ENCODE measurements around the gene TERT.
"Not testable (repeated sequence)": the region's sequence is repeated elsewhere in the genome, so short reads cannot be mapped to it uniquely, and the experiment has no call there.

Gene TERT

GRCh38 chr5:1268666-1269065, 26.2 kb downstream of the TERT start:
- TF ChIP-seq EZH2phosphoT487 (IDR thresholded peaks at IDR 0.05; ENCODE audit: low read depth) = no peak
- TF ChIP-seq, protein P1, sequence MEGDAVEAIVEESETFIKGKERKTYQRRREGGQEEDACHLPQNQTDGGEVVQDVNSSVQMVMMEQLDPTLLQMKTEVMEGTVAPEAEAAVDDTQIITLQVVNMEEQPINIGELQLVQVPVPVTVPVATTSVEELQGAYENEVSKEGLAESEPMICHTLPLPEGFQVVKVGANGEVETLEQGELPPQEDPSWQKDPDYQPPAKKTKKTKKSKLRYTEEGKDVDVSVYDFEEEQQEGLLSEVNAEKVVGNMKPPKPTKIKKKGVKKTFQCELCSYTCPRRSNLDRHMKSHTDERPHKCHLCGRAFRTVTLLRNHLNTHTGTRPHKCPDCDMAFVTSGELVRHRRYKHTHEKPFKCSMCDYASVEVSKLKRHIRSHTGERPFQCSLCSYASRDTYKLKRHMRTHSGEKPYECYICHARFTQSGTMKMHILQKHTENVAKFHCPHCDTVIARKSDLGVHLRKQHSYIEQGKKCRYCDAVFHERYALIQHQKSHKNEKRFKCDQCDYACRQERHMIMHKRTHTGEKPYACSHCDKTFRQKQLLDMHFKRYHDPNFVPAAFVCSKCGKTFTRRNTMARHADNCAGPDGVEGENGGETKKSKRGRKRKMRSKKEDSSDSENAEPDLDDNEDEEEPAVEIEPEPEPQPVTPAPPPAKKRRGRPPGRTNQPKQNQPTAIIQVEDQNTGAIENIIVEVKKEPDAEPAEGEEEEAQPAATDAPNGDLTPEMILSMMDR (IDR thresholded peaks at IDR 0.05; ENCODE audit: low read depth, low read length) = no peak
- Histone ChIP-seq H3K4me3 (ENCODE audit: low read length) (no peak overlapping the region), H3K9ac (ENCODE audit: low read length) (no peak overlapping the region), H3K4me2 (ENCODE audit: low read length) (no peak overlapping the region), H3K4me1 (ENCODE audit: low read length) (no peaks in the 10 kb centered on the region), H3K27me3 (ENCODE audit: low read depth, low read length) (no peaks in the 10 kb centered on the region), H3K36me3 (replicated peaks; ENCODE audit: low read depth, low read length) (no peaks in the 10 kb centered on the region), H3K9me3 (ENCODE audit: insufficient read depth, low read length) (no peaks in the 10 kb centered on the region), H3K27ac (ENCODE audit: low read length) (no peak overlapping the region), H4K20me1 (ENCODE audit: insufficient read depth, low read length) (no peaks in the 10 kb centered on the region), H2AFZ (ENCODE audit: low read depth, low read length) (no peak overlapping the region), H3K79me2 (ENCODE audit: low read length) (no peaks in the 10 kb centered on the region)

GRCh38 chr5:1268056-1268455, 26.8 kb downstream of the TERT start:
- H3K4me2 ChIP-seq (ENCODE audit: low read length) = no peak overlapping the region
- no peaks in the 10 kb centered on the region for H4K20me1 ChIP-seq (ENCODE audit: insufficient read depth, low read length)
- H3K4me3 ChIP-seq (ENCODE audit: low read length) = no peak overlapping the region
- no peaks in the 10 kb centered on the region for H3K9me3 ChIP-seq (ENCODE audit: insufficient read depth, low read length)
- H3K79me2 ChIP-seq (ENCODE audit: low read length) = no peaks in the 10 kb centered on the region
- H3K27ac ChIP-seq (ENCODE audit: low read length) = no peak overlapping the region
- H3K27me3 ChIP-seq (ENCODE audit: low read depth, low read length) = no peaks in the 10 kb centered on the region
- no peak overlapping the region for H2AFZ ChIP-seq (ENCODE audit: low read depth, low read length)
- no peaks in the 10 kb centered on the region for H3K36me3 ChIP-seq (replicated peaks; ENCODE audit: low read depth, low read length)
- TF ChIP-seq, protein P1 (IDR thresholded peaks at IDR 0.05; ENCODE audit: low read depth, low read length) = no peak
- TF ChIP-seq EZH2phosphoT487 (IDR thresholded peaks at IDR 0.05; ENCODE audit: low read depth) = no peak
- no peak overlapping the region for H3K9ac ChIP-seq (ENCODE audit: low read length)
- no peaks in the 10 kb centered on the region for H3K4me1 ChIP-seq (ENCODE audit: low read length)

- not testable (repeated sequence) for H3K9ac ChIP-seq (ENCODE audit: low read length); H3K4me3 ChIP-seq (ENCODE audit: low read length); H3K36me3 ChIP-seq (replicated peaks; ENCODE audit: low read depth, low read length); H3K4me2 ChIP-seq (ENCODE audit: low read length); H2AFZ ChIP-seq (ENCODE audit: low read depth, low read length); H3K27ac ChIP-seq (ENCODE audit: low read length); H3K4me1 ChIP-seq (ENCODE audit: low read length); H3K79me2 ChIP-seq (ENCODE audit: low read length); H4K20me1 ChIP-seq (ENCODE audit: insufficient read depth, low read length); H3K9me3 ChIP-seq (ENCODE audit: insufficient read depth, low read length); H3K27me3 ChIP-seq (ENCODE audit: low read depth, low read length)
Measured at GRCh38 chr5:1267464-1267863, 27.4 kb downstream of the TERT start.

GRCh38 chr5:1266791-1267190, 28.1 kb downstream of the TERT start:
- H3K27ac ChIP-seq (ENCODE audit: low read length) = no peak overlapping the region
- no peak overlapping the region for H3K4me3 ChIP-seq (ENCODE audit: low read length)
- no peaks in the 10 kb centered on the region for H4K20me1 ChIP-seq (ENCODE audit: insufficient read depth, low read length)
- H2AFZ ChIP-seq (ENCODE audit: low read depth, low read length) = no peak overlapping the region
- no peak overlapping the region for H3K9ac ChIP-seq (ENCODE audit: low read length)
- H3K9me3 ChIP-seq (ENCODE audit: insufficient read depth, low read length) = no peaks in the 10 kb centered on the region
- no peaks in the 10 kb centered on the region for H3K79me2 ChIP-seq (ENCODE audit: low read length)
- H3K4me2 ChIP-seq (ENCODE audit: low read length) = no peak overlapping the region
- no peaks in the 10 kb centered on the region for H3K27me3 ChIP-seq (ENCODE audit: low read depth, low read length)
- no peaks in the 10 kb centered on the region for H3K36me3 ChIP-seq (replicated peaks; ENCODE audit: low read depth, low read length)
- TF ChIP-seq, protein P1 (IDR thresholded peaks at IDR 0.05; ENCODE audit: low read depth, low read length) = no peak
- TF ChIP-seq EZH2phosphoT487 (IDR thresholded peaks at IDR 0.05; ENCODE audit: low read depth) = no peak
- no peaks in the 10 kb centered on the region for H3K4me1 ChIP-seq (ENCODE audit: low read length)
